ENCODE results near the gene MACROH2A1. TPM values are rescaled to one million over a fixed set of nuclear protein-coding genes. Genes with fewer than 3 reads are reported as not detected.

The MACROH2A1 gene
- total and polyA plus RNA-seq, 4 donors = 135 to 191 (median 179) TPM

DNA sequence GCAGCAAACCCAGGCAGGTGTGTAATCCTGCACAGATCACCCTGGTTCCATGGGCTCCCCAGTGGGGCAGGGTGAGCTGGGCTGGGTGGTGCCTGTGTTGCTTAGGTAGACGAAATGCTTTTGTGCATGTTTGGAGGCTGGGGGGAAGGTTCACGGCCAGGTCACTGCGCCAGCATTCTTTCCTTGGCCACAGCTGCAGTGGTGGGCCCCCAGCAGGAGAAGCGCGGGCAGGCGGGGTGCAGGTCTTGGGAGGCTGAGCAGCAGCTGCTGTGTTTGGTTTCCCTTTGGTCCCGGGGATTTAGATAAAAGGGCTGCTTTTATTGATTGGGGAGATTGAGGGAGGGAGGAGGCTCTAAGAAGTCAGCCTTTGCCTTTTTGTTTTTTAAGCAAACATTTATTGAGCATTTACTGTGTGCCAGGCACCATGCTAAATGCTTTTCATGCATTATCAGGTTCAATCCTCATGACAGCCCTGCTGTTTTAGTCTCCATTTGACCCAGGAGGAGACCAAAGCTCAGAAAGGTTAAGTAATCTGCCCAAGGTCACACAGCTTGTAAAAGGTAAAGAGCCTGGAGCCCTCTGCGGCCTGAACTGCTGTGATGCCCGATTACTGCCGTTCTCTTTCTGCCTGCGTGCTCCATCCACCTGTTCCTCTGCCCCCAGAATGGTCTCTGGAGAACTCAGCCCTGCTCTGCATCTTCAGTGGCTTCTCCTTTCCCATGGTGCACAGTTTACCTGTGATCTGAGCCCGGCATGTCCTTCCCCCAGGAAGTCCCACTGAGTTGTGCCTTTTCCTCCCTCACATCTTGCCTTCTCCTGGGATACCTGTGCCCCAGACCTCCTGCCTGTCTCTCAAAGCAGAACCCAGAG, 94.4 kb downstream of the MACROH2A1 start:
- Histone ChIP-seq H3K36me3 (ENCODE audit: control insufficient read depth, insufficient read depth, low read length) (no peaks in the 10 kb centered on the region), H3K27ac (ENCODE audit: low read depth, low read length) (no peak overlapping the region), H3K27me3 (ENCODE audit: control insufficient read depth, insufficient read depth, low read length) (no peaks in the 10 kb centered on the region), H3K9me3 (ENCODE audit: control insufficient read depth, insufficient read depth, low read length) (no peaks in the 10 kb centered on the region), H3K4me3 (ENCODE audit: low read depth, low read length) (no peak overlapping the region), H3K4me1 (ENCODE audit: control insufficient read depth, insufficient read depth, low read length) (peaks cover 10% of the 10 kb centered on the region)
- 55% methylated on average over 12 of the region's 12 CpGs for WGBS (ENCODE audit: insufficient coverage)
- DNase-seq (ENCODE audit: low read depth in 4 of 6, low spot score in 6 of 6) = no peak

DNA sequence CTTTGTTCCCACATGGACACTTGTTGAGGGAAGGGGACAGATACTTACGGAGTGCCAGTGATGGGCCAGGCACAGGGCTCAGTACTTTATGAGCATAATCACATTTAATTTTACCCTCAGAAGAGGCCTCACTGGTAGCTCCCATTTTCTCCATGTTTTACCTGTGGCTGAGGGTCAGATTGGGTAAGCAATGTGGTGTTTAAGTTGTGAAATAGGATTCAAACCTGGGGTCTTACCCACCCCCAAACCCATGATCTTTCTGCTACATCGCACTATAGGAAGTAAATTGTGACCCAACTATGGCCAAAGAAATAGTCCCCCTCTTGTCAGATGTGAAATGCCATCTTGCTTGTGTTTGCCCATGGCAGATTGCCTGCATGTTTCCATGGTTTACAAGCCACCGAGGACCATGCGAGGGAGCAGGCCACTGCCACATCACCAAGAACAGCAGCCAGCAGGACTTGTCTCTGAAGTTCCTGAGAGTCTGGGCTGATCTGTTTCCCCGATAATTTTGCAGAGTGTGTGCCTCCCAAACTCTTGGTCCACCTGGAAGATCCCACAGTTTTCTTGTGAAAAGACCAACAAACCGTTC, 95.4 kb downstream of the MACROH2A1 start:
- Histone ChIP-seq H3K9me3 (ENCODE audit: control insufficient read depth, insufficient read depth, low read length) (no peaks in the 10 kb centered on the region), H3K4me3 (ENCODE audit: low read depth, low read length) (no peak overlapping the region), H3K36me3 (ENCODE audit: control insufficient read depth, insufficient read depth, low read length) (no peaks in the 10 kb centered on the region), H3K27me3 (ENCODE audit: control insufficient read depth, insufficient read depth, low read length) (no peaks in the 10 kb centered on the region), H3K27ac (ENCODE audit: low read depth, low read length) (no peak overlapping the region), H3K4me1 (ENCODE audit: control insufficient read depth, insufficient read depth, low read length) (peaks cover 10% of the 10 kb centered on the region)
- WGBS (ENCODE audit: insufficient coverage) = 68% methylated on average over 5 of the region's 6 CpGs
- no peak for DNase-seq (ENCODE audit: low read depth in 4 of 6, low spot score in 6 of 6)

DNA sequence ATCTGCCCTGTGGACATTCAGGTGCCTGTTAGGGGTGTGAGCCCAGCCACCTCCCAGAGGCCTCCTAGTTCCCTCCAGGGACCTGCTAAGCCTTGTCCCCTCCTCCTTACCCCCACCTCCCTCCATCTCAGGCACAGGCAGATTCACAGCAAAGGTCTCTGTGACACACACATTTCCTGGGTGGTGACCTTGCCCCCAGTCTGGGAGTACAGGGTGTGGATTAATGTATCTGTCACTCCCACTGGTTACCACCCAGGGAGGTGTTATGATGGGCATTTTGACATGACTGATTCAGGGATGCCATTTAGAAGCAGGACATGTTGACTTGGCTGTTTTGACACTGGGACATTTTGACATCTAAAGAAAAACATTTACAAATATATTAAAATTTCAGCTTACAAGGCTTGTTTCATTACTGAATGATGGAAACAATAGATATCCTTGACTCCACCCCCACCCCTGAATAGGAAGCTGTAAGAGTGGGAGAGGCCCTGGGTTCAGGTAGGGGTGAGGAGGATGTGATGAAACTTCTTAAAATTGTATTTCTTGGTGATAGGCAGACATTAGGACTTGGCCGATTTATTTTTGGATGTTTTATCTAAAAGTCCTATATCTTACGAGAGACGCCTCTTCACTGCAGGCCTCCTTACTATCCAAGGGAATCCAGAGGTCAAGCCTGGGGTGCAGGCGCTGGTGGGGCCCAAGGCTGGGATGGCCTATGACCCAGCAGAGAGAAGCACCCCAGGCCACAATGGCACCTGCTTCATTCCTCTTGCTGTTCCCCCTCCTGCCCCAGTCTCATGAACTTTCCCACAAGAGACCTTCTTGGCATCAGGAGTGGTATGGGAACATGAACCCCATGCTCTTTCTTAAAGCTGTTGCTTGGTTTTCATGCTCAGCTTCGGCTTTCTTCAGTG, 101.9 kb downstream of the MACROH2A1 start:
- 95% methylated on average over 2 of the region's 5 CpGs for WGBS (ENCODE audit: insufficient coverage)
- no peak for DNase-seq (ENCODE audit: low read depth in 4 of 6, low spot score in 6 of 6)

GRCh38 chr5:135295852-135296251, 103.2 kb downstream of the MACROH2A1 start:
- no peak for DNase-seq (ENCODE audit: low read depth in 4 of 6, low spot score in 6 of 6)
- H3K4me3 ChIP-seq (ENCODE audit: low read depth, low read length) = no peak overlapping the region
- H3K4me1 ChIP-seq (ENCODE audit: control insufficient read depth, insufficient read depth, low read length) = peaks cover 3% of the 10 kb centered on the region
- no peaks in the 10 kb centered on the region for H3K36me3 ChIP-seq (ENCODE audit: control insufficient read depth, insufficient read depth, low read length)
- WGBS (ENCODE audit: insufficient coverage) = no CpG with 5 or more reads among the region's 2 CpGs
- no peak overlapping the region for H3K27ac ChIP-seq (ENCODE audit: low read depth, low read length)
- no peaks in the 10 kb centered on the region for H3K27me3 ChIP-seq (ENCODE audit: control insufficient read depth, insufficient read depth, low read length)
- H3K9me3 ChIP-seq (ENCODE audit: control insufficient read depth, insufficient read depth, low read length) = no peaks in the 10 kb centered on the region

More for the DNA sequence above, 101.9 kb downstream of the MACROH2A1 start:
- no peak overlapping the region for H3K27ac ChIP-seq (ENCODE audit: low read depth, low read length)
- H3K4me3 ChIP-seq (ENCODE audit: low read depth, low read length) = no peak overlapping the region
- H3K27me3 ChIP-seq (ENCODE audit: control insufficient read depth, insufficient read depth, low read length) = no peaks in the 10 kb centered on the region
- peaks cover 3% of the 10 kb centered on the region for H3K4me1 ChIP-seq (ENCODE audit: control insufficient read depth, insufficient read depth, low read length)
- H3K9me3 ChIP-seq (ENCODE audit: control insufficient read depth, insufficient read depth, low read length) = no peaks in the 10 kb centered on the region
- no peaks in the 10 kb centered on the region for H3K36me3 ChIP-seq (ENCODE audit: control insufficient read depth, insufficient read depth, low read length)

DNA sequence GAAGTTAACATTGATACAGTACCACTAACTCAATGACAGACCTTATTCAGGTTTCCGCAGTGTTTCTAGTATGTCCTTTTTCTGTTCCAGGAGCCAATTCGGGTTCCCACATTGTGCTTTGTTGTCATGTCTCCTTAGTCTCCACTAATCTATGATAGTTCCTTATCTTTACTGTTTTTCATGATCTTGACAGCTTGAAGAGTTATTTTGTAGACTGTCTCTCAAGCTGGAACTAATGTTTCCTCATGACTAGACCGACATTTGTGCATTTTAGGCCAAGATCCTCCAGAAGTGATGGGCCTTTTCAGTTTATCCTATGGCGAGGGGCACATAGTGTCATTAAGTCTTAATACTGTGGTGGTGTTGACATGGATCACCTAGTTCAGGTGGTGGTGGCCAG, 104.2 kb downstream of the MACROH2A1 start:
- no peak overlapping the region for H3K4me3 ChIP-seq (ENCODE audit: low read depth, low read length)
- peaks cover 3% of the 10 kb centered on the region for H3K4me1 ChIP-seq (ENCODE audit: control insufficient read depth, insufficient read depth, low read length)
- H3K27me3 ChIP-seq (ENCODE audit: control insufficient read depth, insufficient read depth, low read length) = no peaks in the 10 kb centered on the region
- no peaks in the 10 kb centered on the region for H3K36me3 ChIP-seq (ENCODE audit: control insufficient read depth, insufficient read depth, low read length)
- H3K9me3 ChIP-seq (ENCODE audit: control insufficient read depth, insufficient read depth, low read length) = no peaks in the 10 kb centered on the region
- no CpG with 5 or more reads among the region's 4 CpGs for WGBS (ENCODE audit: insufficient coverage)
- DNase-seq (ENCODE audit: low read depth in 4 of 6, low spot score in 6 of 6) = no peak
- no peak overlapping the region for H3K27ac ChIP-seq (ENCODE audit: low read depth, low read length)

DNA sequence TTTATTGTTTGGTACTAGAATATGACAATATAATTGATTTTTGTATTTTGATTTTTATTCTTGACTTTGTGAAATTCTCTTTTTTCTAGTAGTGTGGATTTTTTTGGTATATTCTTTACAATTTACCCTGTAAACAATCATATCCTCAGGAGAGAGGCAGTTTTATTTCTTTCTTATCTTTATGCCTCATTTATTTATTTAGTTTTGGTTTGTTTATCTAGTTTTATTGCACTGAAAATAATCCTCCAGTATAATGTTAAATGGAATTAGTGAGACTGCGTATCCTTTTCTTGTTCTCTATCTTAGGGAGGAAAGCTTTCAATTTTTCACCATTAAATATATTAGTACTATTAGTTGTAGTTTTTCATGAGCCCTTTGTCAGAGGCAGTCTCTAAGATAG, 109.4 kb downstream of the MACROH2A1 start:
- H3K4me1 ChIP-seq (ENCODE audit: control insufficient read depth, insufficient read depth, low read length) = no peaks in the 10 kb centered on the region
- H3K27ac ChIP-seq (ENCODE audit: low read depth, low read length) = no peak overlapping the region
- no peaks in the 10 kb centered on the region for H3K27me3 ChIP-seq (ENCODE audit: control insufficient read depth, insufficient read depth, low read length)
- DNase-seq (ENCODE audit: low read depth in 4 of 6, low spot score in 6 of 6) = no peak
- WGBS (ENCODE audit: insufficient coverage) = no CpG with 5 or more reads among the region's 1 CpG
- no peaks in the 10 kb centered on the region for H3K9me3 ChIP-seq (ENCODE audit: control insufficient read depth, insufficient read depth, low read length)
- H3K36me3 ChIP-seq (ENCODE audit: control insufficient read depth, insufficient read depth, low read length) = no peaks in the 10 kb centered on the region
- H3K4me3 ChIP-seq (ENCODE audit: low read depth, low read length) = no peak overlapping the region

GRCh38 chr5:135287551-135287950, 111.5 kb downstream of the MACROH2A1 start:
- no peak for DNase-seq (ENCODE audit: low read depth in 4 of 6, low spot score in 6 of 6)
- no CpG with 5 or more reads among the region's 2 CpGs for WGBS (ENCODE audit: insufficient coverage)
- Histone ChIP-seq H3K27me3 (ENCODE audit: control insufficient read depth, insufficient read depth, low read length) (no peaks in the 10 kb centered on the region), H3K27ac (ENCODE audit: low read depth, low read length) (no peak overlapping the region), H3K36me3 (ENCODE audit: control insufficient read depth, insufficient read depth, low read length) (no peaks in the 10 kb centered on the region), H3K4me1 (ENCODE audit: control insufficient read depth, insufficient read depth, low read length) (no peaks in the 10 kb centered on the region), H3K4me3 (ENCODE audit: low read depth, low read length) (no peak overlapping the region), H3K9me3 (ENCODE audit: control insufficient read depth, insufficient read depth, low read length) (no peaks in the 10 kb centered on the region)

Small RNAs within 50 kb of the gene (small RNA-seq; reads per million reads assigned to genes)
- gene DCANP1 (ENCODE audit: low replicate concordance) = not detected

Other genes with a start within 250 kb of the MACROH2A1 start
- gene DCANP1, start 48.1 kb upstream of the MACROH2A1 start, total RNA-seq = under 1 TPM in 1 of 2 donors, not detected in 1; 0.10 TPM
- gene DCANP1, start 48.1 kb upstream of the MACROH2A1 start, polyA plus RNA-seq (ENCODE audit: insufficient read length in 2 of 2) = under 1 TPM in 1 of 2 donors, not detected in 1; 0.11 TPM
- under 1 TPM; 0.06 to 0.10 TPM for gene TIFAB, start 53.1 kb upstream of the MACROH2A1 start, total RNA-seq
- gene TIFAB, start 53.1 kb upstream of the MACROH2A1 start, polyA plus RNA-seq (ENCODE audit: insufficient read length in 2 of 2) = not detected
- under 1 TPM in 1 of 2 donors, not detected in 1; 0.39 TPM for gene NEUROG1, start 136.7 kb upstream of the MACROH2A1 start, total RNA-seq
- gene NEUROG1, start 136.7 kb upstream of the MACROH2A1 start, polyA plus RNA-seq (ENCODE audit: insufficient read length in 2 of 2) = not detected
- gene CXCL14, start 179.8 kb upstream of the MACROH2A1 start, total RNA-seq = 10 to 100 TPM; 13.0 to 17.0 TPM
- gene CXCL14, start 179.8 kb upstream of the MACROH2A1 start, polyA plus RNA-seq (ENCODE audit: insufficient read length in 2 of 2) = 10 to 100 TPM; 20.4 to 22.2 TPM